GM12878 (cell line): ENCODE data around the gene DOCK9. TPM values are rescaled to one million over a fixed set of nuclear protein-coding genes. Genes with fewer than 3 reads are reported as not detected.

ENCODE experiments used
- ATAC-seq: fragments of 200-7000 bp; cut with Tn5 transposase; 3 replicates; pipeline ENCODE4 v1.9.1; 2020; ENCODE audit warnings: mild to moderate bottlenecking, moderate library complexity
- BruUV-seq: library from RNA; stranded (reverse); fragments of 400-500 nt; replicated peaks from 2 replicates; lab custom pipeline; 2021; lab: Mats Ljungman, UMichigan
- CTCF ChIA-PET: fragments of 300-600 bp; sonication (Branson Sonifier 250); formaldehyde crosslinking; extraction: SDS; loops from one replicate; lab custom pipeline; 2021; ENCODE audit warnings: inconsistent platforms; lab: Yijun Ruan, JAX
- POLR2A ChIA-PET: fragments of 350-600 bp; formaldehyde crosslinking; extraction: SDS; loops from one replicate; lab custom pipeline; 2021; ENCODE audit warnings: inconsistent platforms; lab: Charles Lee
- RAD21 ChIA-PET: fragments of 300-600 bp; sonication (Branson Sonifier 250); formaldehyde crosslinking; loops from one replicate; lab custom pipeline; 2023; ENCODE audit warnings: antibody characterized with exemption; ENCODE audit not compliant: unreplicated experiment; lab: Charles Lee
- SMC1A ChIA-PET: fragments of 300-600 bp; sonication (Branson Sonifier 250); formaldehyde crosslinking; loops from one replicate; lab custom pipeline; 2023; ENCODE audit not compliant: unreplicated experiment, uncharacterized antibody; lab: Charles Lee
- DNase-seq: peaks from one replicate; pipeline ENCODE4 v3.0.0-alpha.2; 2011; ENCODE audit warnings: low read depth, low spot score
- FAIRE-seq: peaks from 3 replicates; lab custom pipeline; 2011; peaks lifted over from hg19 to GRCh38; lab: Jason Lieb, UNC
- H2AFZ ChIP-seq: 2 replicates; pipeline ENCODE4 v1.6.0; 2011; ENCODE audit warnings: low read depth, low read length, control low read depth; ENCODE audit not compliant: control insufficient read depth
- H3K27ac ChIP-seq: 2 replicates; pipeline ENCODE4 v1.5.1; 2011; ENCODE audit warnings: control low read depth; ENCODE audit not compliant: control insufficient read depth, insufficient read depth
- H3K27me3 ChIP-seq, 2 experiments: replicated peaks in 1 of 2; 2 replicates each; pipeline versions ENCODE4 v1.6.0 to v1.6.1; 2011; ENCODE audit warnings: low read length in 1 of 2; ENCODE audit not compliant: control insufficient read depth in 2 of 2, insufficient read depth in 2 of 2
- H3K36me3 ChIP-seq, 2 experiments: 2 replicates each; pipeline ENCODE4 v1.5.1; 2011; ENCODE audit warnings: low read length in 1 of 2; ENCODE audit not compliant: control insufficient read depth in 2 of 2, insufficient read depth in 2 of 2
- H3K4me1 ChIP-seq: 2 replicates; pipeline ENCODE4 v1.6.1; 2011; ENCODE audit warnings: mild to moderate bottlenecking, low read length, moderate library complexity, mixed read lengths; ENCODE audit not compliant: control insufficient read depth, insufficient read depth
- H3K4me2 ChIP-seq: 2 replicates; pipeline ENCODE4 v1.6.0; 2011; ENCODE audit warnings: control low read depth; ENCODE audit not compliant: control insufficient read depth, insufficient read depth
- H3K4me3 ChIP-seq: fragments of 200-600 bp; sonication (generic); 2 replicates; pipeline ENCODE4 v1.5.1; 2016
- H3K79me2 ChIP-seq: 2 replicates; pipeline ENCODE4 v1.6.0; 2011; ENCODE audit warnings: low read length; ENCODE audit not compliant: control insufficient read depth, insufficient read depth
- H3K9ac ChIP-seq: 2 replicates; pipeline ENCODE4 v1.8.0; 2011; ENCODE audit warnings: low read length, control low read depth, mixed read lengths; ENCODE audit not compliant: control insufficient read depth, insufficient read depth
- H3K9me3 ChIP-seq: replicated peaks from 3 replicates; pipeline ENCODE4 v1.5.1; 2011; ENCODE audit warnings: mild to moderate bottlenecking, low read length; ENCODE audit not compliant: control insufficient read depth, insufficient read depth
- H4K20me1 ChIP-seq: 2 replicates; pipeline ENCODE4 v1.6.0; 2011; ENCODE audit not compliant: control insufficient read depth, insufficient read depth
- BRCA1 ChIP-seq: IDR thresholded peaks from 2 replicates; pipeline ENCODE4 v1.6.1; 2011; ENCODE audit warnings: low read depth, low read length, improper control_type of control experiment
- CHD2 ChIP-seq: IDR thresholded peaks from 2 replicates; pipeline ENCODE4 v1.6.1; 2011; ENCODE audit warnings: low read depth, low read length, improper control_type of control experiment, borderline replicate concordance
- HCFC1 ChIP-seq: fragments of 150-350 bp; IDR thresholded peaks from 2 replicates; pipeline ENCODE4 v1.6.1; 2014; ENCODE audit warnings: low read length
- HDAC6 ChIP-seq: fragments of 200-600 bp; sonication (generic); IDR thresholded peaks from one replicate; pipeline ENCODE4 v1.8.0; 2017; ENCODE audit warnings: antibody characterized with exemption; ENCODE audit not compliant: unreplicated experiment
- NRF1 ChIP-seq: conservative IDR thresholded peaks from 2 replicates; pipeline ENCODE4 v1.6.1; 2011; ENCODE audit warnings: mild to moderate bottlenecking, low read depth, low read length, improper control_type of control experiment
- PRDM15 ChIP-seq: fragments of 450-650 bp; formaldehyde crosslinking; IDR thresholded peaks from 2 replicates; pipeline ENCODE4 v1.4.0; 2020; ENCODE audit warnings: mild to moderate bottlenecking, moderate library complexity
- SIX5 ChIP-seq: IDR thresholded peaks from 2 replicates; pipeline ENCODE4 v1.6.1; 2011; ENCODE audit warnings: mild to moderate bottlenecking, low read depth, low read length, moderate library complexity; ENCODE audit not compliant: severe bottlenecking
- SPI1 ChIP-seq: IDR thresholded peaks from 2 replicates; pipeline ENCODE4 v1.6.1; 2011; ENCODE audit warnings: low read depth, mild to moderate bottlenecking, low read length, moderate library complexity, borderline replicate concordance; ENCODE audit not compliant: insufficient read depth
- SRF ChIP-seq, 2 experiments: IDR thresholded peaks; 2 replicates each; pipeline ENCODE4 v1.6.1; 2011; ENCODE audit warnings: low read depth in 2 of 2, low read length in 2 of 2, mild to moderate bottlenecking in 1 of 2, moderate library complexity in 1 of 2
- TBL1XR1 ChIP-seq: IDR thresholded peaks from 2 replicates; pipeline ENCODE4 v1.6.1; 2012; ENCODE audit warnings: low read depth, low read length, improper control_type of control experiment
- USF2 ChIP-seq: IDR thresholded peaks from 2 replicates; pipeline ENCODE4 v1.6.1; 2011; ENCODE audit warnings: low read depth, low read length, improper control_type of control experiment, borderline replicate concordance
- ZNF622 ChIP-seq: fragments of 450-650 bp; IDR thresholded peaks from 2 replicates; pipeline ENCODE4 v1.6.1; 2017; ENCODE audit warnings: mild to moderate bottlenecking, inconsistent platforms
- WGBS: methylation state at CpG from one replicate; pipeline ENCODE4 v1.1.6; 2016; ENCODE audit warnings: low lambda C conversion rate; ENCODE audit not compliant: insufficient replicate concordance, insufficient coverage; ENCODE audit errors: missing lambda C conversion rate; 5-methylcytosine and 5-hydroxymethylcytosine counted together
- in situ Hi-C: fragments of 300-500 bp; cut with MboI; formaldehyde crosslinking; loops from 9 replicates; pipeline ENCODE4 v1.14.3; 2018; ENCODE audit warnings: mixed read lengths
- intact Hi-C: fragments of 100-400 bp; cut with micrococcal nuclease; formaldehyde crosslinking; loops from one replicate; pipeline ENCODE4 v1.14.2; 2022; ENCODE audit not compliant: unreplicated experiment
- polyA plus RNA-seq, 11 experiments: library from polyadenylated mRNA; depleted of rRNA in 4 of 11; unstranded in 6 of 11; stranded (reverse) in 5 of 11; fragments of >200 nt; fragmentation: Nextera tagmentation in 4 of 11; fragmentation: Illumina TruSeq in 1 of 11; extraction: Ambion mirVana in 4 of 11; extraction: Trizol in 1 of 11; gene quantifications; 1 replicate in 1 of 11; 2 replicates in 10 of 11; pipeline versions ENCODE4 v1.2.1 to v1.2.3, GENCODE V29; 2011 to 2016; ENCODE audit warnings: inconsistent platforms in 2 of 11, missing spikeins in 2 of 11, low read depth in 1 of 11
- total RNA-seq, 4 experiments: library from RNA; depleted of rRNA in 3 of 4; stranded (reverse); fragments of >200 nt in 3 of 4; fragmentation: Illumina TruSeq in 1 of 4; extraction: Trizol in 1 of 4; gene quantifications; 2 replicates each; pipeline versions ENCODE4 v1.2.1 to v1.2.3, GENCODE V29; 2013 to 2021

The DOCK9 gene
- total and polyA plus RNA-seq, 10 of the 15 experiments (the other 5 are each of a cell fraction or from before 2014, with no cell fraction given): 0.09 to 2.9 (median 0.74) TPM

GRCh38 chr13:98945863-98946605, 31.8 kb downstream of the DOCK9 start:
- in situ Hi-C loops: no loop called here
- CTCF ChIA-PET: interaction anchor here (1.4 kb wide), 1 partner anchor 46 kb away, joined by 3 read pairs; no protein-coding TSS in a partner anchor
- no peak for TF ChIP-seq ZNF622
- TF ChIP-seq TBL1XR1: no peak
- TF ChIP-seq SRF (IDR thresholded peaks at IDR 0.05; ENCODE audit: low read depth in 2 of 2, low read length in 2 of 2): no peak
- TF ChIP-seq USF2: no peak
- no peak for TF ChIP-seq SIX5
- no peak for TF ChIP-seq BRCA1
- TF ChIP-seq SPI1: no peak
- TF ChIP-seq HCFC1: no peak
- no peak for TF ChIP-seq CHD2
- TF ChIP-seq NRF1: no peak
- TF ChIP-seq HDAC6: no peak
- no peak for TF ChIP-seq PRDM15
- TF ChIP-seq, all 136 proteins: peak for 0

More at GRCh38 chr13:98945863-98946605, 31.8 kb downstream of the DOCK9 start:
- Histone ChIP-seq H3K79me2 (no peaks in the 10 kb centered on the region), H3K9ac (no peak overlapping the region), H3K9me3 (no peaks in the 10 kb centered on the region; the same call in 2 of the 3 replicates), H3K4me3 (no peak overlapping the region), H2AFZ (no peak overlapping the region), H3K4me1 (no peaks in the 10 kb centered on the region), H3K27ac (no peak overlapping the region), H3K27me3 (no peaks in the 10 kb centered on the region), H4K20me1 (no peaks in the 10 kb centered on the region), H3K36me3 (no peaks in the 10 kb centered on the region), H3K4me2 (no peak overlapping the region)
- SMC1A ChIA-PET: interaction anchor here (1.0 to 1.3 kb wide), 2 partner anchors 88 to 312 kb away, joined by 3 read pairs; partner anchors contain the start of gene GPR18
- ATAC-seq: no peak
- POLR2A ChIA-PET: no interaction called here
- intact Hi-C loops: no loop called here
- no peak for FAIRE-seq
- WGBS: 74% methylated on average over 9 of the region's 9 CpGs
- no peak for DNase-seq
- no TSS peak for BruUV-seq
- RAD21 ChIA-PET: no interaction called here
